Measurements from ENCODE around the gene RELA.

Gene RELA

DNA sequence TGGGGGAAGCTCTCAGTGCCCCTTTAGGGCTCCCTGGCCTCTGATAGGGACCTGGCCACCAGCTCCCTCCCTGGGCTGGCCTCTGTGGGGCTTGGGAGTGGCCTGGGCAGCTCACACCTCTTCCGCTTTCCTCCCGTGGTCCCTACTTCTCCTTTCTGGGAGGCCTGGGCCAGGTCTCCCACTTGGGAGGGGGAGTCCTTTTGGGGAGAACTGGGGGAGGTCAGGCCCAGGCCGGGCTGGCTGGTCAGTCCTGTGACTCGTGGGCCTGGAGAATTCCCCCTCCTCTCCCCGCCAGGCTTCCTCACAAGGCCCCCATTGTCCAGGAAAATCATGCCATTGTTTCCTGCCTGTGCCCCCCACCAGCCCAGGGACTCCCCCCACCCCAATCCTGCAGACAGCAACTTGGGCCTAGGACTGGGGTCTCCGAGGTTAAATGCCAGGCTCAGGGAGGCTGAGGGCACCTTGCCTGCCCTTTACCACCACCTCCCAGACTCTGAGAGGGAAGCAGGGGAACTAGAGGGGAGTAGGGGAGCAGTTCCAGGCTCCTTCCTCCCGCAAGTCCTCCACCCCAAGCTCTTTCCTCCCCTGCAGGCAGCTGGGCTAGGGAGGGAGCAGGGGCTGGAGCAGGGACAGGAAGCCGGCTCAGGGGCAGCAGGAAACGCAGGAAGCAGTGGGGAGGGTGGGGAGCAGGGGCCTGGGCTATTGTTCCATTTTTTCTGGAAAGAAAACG is 51.5 kb downstream of the RELA start:
- DNase-seq, result no peak

DNA sequence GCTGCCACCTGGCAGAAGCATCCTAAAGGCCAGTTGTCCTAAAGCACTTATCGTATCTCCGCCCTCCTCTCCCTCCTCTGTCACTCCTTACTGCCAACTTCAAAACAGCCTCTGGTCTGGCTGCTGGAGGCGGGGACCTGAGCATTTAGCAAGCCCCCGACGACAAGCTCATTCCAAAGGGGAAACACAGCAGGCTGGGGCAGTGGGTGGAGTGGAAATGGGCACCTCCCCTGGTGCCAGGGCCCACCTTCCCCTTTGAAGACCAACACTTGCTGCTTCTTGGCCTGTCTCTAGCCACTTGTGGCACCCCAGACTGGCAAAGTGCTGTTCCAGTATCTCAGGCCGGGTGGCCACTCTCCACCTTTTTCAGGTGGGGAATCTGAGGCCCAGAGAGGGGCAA is 52.3 kb downstream of the RELA start:
- no peak for DNase-seq

DNA sequence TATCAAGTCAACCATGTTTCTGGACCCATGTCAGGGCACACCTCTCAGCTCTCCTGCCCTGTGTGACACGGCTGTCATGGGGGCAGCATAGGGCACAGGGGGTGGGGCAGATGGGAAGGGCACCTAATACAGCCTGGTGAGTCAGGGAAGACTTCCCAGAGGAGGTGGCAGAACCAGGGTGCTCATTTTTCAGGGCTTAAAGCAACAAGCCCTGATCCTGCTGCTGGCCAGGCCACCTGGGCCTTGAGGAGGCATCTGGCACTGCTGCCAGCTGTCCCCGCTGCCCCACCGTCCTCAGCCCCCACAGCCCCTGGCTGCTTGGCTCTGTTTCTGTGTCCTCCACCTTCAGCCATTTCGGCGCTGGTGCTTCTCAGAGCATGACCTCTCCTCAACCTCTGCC is 53.1 kb downstream of the RELA start:
- no peak for DNase-seq

DNA sequence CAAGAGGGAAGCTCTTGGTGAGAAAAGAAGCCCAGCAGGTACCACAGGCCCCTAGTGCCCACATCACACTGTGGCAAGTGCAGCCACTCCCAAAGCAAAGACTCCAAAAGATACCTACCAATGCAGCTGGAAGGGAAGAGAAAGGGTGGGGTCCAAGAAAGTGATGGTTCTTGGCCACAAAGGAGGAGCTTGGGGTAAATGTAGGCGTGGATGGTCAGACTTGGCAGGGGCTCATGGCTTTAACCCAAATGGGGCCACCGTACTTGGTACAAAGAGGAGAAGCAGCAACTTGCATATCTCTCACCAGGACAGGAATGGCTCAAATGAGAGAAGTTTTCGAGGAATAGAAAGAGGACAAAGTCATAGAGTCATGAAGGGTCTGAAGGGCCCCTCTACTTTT is 53.5 kb downstream of the RELA start:
- DNase-seq, result no peak

DNA sequence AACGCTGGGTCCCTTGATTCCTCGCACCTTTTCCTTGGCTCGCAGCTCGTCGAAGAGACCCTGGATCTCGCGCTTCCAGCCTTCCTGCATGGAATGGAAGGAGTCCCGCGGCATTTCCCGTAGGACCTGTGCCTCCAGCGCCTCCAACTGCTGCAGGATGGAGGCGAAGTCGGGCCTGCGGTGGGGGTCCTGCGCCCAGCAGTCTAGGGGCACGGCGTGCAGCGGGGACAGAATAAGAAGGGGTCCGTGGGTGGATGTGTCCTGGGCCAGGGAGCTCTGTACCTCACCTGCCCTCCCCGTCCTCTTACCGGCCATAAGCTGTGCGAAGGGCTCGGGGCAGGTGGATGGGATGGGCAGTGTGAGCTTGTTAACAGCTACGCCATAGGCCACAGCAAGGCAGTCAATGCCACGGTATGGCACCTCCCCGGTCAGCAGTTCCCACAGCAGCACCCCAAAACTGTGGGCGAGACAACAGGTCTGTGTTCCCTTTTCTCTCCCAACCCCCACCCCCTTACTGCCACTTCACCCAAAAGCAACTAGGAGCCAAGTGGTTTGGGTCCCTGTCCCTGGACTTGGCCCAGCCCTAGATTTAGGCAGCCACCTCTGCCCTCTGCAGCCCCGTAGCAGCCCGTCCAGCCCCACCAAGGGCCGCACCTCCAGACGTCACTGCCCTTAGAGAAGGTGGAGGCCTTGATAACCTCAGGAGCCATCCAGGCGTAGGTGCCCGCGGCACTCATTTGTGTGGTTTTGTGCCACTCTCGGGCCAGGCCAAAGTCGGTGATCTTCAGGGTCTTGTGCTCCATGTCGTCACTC is 54.9 kb downstream of the RELA start:
- no peak for DNase-seq

DNA sequence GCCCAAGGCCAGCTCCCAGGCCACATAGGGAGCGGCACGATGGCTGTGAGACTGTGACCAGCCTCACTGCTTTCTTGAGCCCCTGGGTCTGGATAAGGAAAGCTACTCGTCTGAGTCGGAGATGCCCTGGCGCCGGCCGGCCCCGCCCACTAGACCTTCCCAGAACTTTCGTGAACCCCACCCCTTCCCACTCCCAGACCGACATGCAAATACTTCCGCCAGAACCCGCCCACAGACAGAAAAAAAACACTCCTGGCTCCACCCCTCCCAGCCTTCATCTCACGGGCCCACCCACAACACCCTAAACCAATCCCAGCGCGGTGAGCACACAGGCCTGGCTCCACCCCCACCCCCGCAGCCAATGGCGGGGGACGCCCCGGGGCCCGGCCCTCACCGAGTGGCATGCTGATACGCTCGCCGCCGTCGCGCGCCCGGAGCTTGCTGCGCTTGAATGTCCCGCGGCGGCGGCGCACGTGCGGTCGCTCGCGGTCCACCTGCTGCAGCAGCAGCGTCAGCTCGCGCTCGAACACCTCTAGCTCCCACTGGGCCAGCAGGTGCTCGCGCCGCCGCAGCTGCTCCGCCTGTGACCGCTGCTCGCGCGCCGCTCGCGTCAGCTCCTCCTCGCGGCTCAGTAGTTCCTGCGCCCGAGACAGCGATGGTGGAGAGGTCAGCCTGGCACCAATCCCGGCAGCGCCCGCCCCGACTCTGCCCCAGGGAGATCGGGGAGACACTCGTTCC is 55.7 kb downstream of the RELA start:
- DNase-seq, result no peak

DNA sequence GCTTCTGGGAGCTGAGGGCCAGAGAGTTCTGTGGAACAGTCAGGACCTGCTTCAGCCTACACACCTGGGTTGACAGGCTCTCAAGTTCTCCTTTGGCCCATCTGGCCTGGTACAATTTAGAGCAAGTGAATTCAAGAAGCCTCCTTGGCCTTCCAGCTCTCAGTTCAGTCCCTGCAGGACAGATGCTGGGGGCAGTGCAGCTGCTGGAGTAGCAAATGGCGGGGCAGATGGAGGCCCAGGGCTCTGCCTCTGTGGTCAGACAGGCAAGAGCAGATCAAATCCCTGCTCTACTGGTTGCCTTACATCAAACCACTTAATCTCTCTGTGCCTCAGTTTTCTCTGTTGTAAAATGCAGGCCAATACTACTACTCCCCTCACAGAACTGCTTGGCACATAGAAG is 58.5 kb downstream of the RELA start:
- DNase-seq, result no peak

Data from activated naive CD4-positive, alpha-beta T cell treated with anti-CD3 and anti-CD28 coated beads, Interleukin-2, amount 50 U/mL, for 16 hours (primary cell).